Putamen (tissue), 1 donor: ENCODE measurements around the gene SPTBN1.
A peak's percentile ranks its signal among the peaks of the same experiment; 100 is the strongest.

Source experiments
- DNase-seq: peaks from one replicate; pipeline ENCODE4 v3.0.0-alpha.2; 2016; ENCODE audit warnings: low spot score

Gene SPTBN1

DNA sequence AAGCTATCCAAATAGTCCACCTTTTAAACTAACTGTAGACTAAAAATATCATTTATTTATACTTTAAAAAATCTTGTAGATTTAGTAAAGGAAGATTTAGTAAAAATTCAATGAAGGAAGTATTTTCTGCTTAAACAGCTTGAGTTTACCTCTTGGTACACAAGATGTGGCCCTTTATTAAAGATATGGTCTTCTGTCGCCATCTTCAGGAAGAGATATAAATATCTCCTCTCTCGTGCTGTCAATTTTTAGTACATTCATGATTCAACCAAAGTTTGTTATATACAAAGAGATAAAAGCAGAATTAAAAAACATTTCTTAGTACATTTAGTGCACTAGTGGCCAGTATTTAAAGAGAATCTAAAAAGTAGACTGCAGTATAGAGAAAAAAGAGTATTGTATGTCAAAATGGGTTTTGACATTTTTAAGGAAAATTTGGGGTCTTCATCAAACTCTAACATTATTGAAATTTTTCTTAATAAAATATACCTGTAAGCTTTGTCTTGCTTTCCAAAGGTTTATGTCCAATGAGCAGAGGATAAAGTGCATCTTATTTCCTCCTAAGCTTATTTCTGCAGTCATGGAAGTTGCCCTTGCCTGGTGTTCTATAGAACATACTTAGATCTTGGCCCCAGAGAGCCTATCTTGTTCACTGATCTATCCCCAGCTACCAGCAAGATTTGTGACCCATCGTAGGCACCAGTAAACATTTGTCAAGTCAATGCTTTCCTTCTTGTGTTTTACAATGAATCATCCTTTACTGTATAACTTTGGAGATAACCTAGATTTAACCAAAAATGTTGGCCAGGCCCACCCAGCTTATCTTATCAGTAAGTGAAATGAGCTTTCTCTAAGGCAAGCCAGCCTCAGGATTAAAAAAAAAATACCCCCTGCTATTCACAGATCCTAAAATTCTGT is 248.8 kb downstream of the SPTBN1 start:
- DNase-seq = peak; percentile 59

GRCh38 chr2:54706622-54707021 is 250.5 kb downstream of the SPTBN1 start:
- DNase-seq = no peak

DNA sequence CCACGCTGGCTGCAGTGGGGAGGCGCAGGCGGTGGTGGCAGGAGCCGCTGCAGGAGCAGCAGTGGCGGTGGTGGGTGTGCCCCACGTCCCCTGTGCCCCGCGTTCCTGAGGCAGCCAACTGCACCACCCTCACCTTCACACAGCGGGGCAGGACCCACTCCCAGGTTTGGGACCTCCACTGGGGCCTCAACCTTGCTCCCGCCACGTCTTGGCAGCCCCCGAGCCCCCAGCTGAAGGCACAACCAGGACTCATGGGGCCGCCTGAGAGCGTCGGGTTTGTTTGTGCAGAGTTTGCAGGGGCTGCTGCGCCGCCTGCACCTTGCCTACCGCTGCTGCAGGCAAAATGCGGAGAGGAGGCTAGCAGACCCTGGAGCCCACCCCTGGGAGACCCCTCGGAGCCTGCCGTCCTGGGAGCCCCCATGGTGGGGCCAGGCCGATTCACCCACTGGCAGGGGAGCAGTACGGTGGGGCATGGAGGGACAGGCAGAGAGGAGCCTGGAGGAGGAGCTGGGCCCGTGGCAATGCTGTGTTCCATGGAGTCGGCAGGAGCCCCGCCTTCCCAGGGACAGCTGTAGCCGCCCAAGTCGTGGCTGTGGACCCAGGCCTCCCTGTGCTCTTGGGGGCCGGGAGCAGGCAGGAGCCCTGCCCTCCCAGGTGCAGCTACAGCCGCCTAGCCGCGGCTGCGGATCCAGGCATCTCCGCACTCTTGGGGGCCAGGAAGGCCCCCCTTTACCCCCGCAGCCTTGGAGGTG is 252.6 kb downstream of the SPTBN1 start:
- no peak for DNase-seq

DNA sequence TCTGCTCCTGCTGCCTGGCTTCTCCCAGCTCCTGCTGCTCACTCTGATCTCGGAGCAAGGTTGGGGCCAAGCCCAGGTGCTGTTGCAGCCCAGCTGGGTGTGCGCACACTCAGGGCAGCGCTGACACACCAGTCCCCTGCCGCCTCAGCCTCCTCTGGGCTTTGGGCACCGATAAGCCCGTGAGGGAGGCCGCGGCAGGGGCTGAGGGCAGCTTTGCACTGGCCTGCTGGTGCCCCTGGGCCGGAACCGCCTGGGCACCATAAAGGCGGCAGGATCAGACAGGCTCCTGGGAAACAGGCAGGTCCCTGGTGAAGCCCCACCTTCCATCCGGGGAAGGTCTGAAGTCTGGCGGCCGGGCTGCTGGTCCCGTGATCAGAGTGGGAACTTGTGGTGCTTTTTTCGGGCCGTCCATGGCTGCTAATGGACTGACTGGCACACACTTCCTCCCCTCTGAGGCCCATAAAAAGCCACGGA is 253.2 kb downstream of the SPTBN1 start:
- no peak for DNase-seq

- DNase-seq = no peak
These were observed 254.1 kb downstream of the SPTBN1 start for GRCh38 chr2:54710216-54710615.

- DNase-seq = no peak
These were observed 256.4 kb downstream of the SPTBN1 start for GRCh38 chr2:54712516-54712915.

- no peak for DNase-seq
These were observed 258.9 kb downstream of the SPTBN1 start for GRCh38 chr2:54714996-54715395.

DNA sequence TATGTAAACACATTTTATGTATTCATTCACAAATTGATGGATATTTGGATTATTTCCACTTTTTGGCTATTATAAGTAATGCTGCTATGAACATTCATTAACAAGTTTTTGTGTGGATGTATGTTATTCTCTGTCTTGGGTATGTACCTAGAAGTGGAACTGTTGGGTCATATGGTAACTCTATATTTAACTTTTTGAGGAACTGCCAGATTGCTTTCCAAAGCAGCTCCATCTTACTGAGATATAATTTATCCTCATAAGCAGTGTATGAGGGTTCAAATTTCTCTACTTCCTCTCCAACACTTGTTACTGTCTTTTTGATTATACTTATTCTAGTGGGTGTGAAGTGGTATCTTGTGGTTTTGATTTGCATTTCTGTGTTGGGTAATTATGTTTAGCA is 260.2 kb downstream of the SPTBN1 start:
- DNase-seq = no peak

DNA sequence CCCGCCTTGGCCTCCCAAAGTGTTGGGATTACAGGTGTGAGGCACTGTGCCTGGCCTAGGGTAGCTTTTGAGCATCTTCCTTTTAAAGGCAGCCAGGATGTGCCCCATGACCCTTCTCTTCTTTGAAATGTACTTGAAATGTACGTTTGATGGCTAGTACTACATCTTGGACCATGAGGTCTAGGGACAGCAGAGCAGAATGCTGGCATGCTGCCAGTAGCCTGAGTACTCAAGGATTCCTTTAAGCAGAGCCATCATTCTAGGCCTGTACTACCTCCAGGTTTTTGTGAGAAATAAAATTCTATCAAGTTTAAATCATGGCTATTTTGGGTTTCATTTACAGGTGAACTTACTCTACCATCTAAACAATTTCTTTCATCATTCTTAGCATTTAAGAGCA is 264.4 kb downstream of the SPTBN1 start:
- no peak for DNase-seq
